WTC11 (cell line): ENCODE data around the gene DIMT1. TPM values are rescaled to one million over a fixed set of nuclear protein-coding genes. Genes with fewer than 3 reads are reported as not detected.

Experiments used
- ATAC-seq: fragments of 200-7000 bp; cut with Tn5 transposase; 2 replicates; pipeline ENCODE4 v1.10.0; 2021; ENCODE audit warnings: mild to moderate bottlenecking, moderate library complexity
- CTCF ChIA-PET: fragments of 300-600 bp; sonication (Branson Sonifier 250); formaldehyde crosslinking; loops from one replicate; lab custom pipeline; 2021; ENCODE audit warnings: antibody characterized with exemption; lab: Charles Lee
- POLR2A ChIA-PET: fragments of 350-600 bp; sonication (Branson Sonifier 250); formaldehyde crosslinking; loops from one replicate; lab custom pipeline; 2021; ENCODE audit warnings: antibody characterized with exemption; lab: Charles Lee
- DNase-seq: peaks from one replicate; pipeline ENCODE4 v3.0.0; 2021; ENCODE audit warnings: low spot score
- H3K27ac Mint-ChIP-seq: 2 replicates; pipeline ENCODE4 v1.8.0; 2021; ENCODE audit warnings: mixed read lengths
- H3K27me3 Mint-ChIP-seq: 2 replicates; pipeline ENCODE4 v1.8.0; 2021; ENCODE audit warnings: low read depth, mild to moderate bottlenecking, moderate library complexity, mixed read lengths
- H3K36me3 Mint-ChIP-seq: 2 replicates; pipeline ENCODE4 v1.8.0; 2021; ENCODE audit warnings: mixed read lengths
- H3K4me1 Mint-ChIP-seq: 2 replicates; pipeline ENCODE4 v1.8.0; 2022; ENCODE audit warnings: mixed read lengths
- H3K4me3 Mint-ChIP-seq: 2 replicates; pipeline ENCODE4 v1.8.0; 2021; ENCODE audit warnings: mild to moderate bottlenecking, moderate library complexity, mixed read lengths
- H3K9me3 Mint-ChIP-seq: 2 replicates; pipeline ENCODE4 v1.8.0; 2021; ENCODE audit warnings: mixed read lengths
- CBFB ChIP-seq: sonication (generic); formaldehyde crosslinking; IDR thresholded peaks from 2 replicates; pipeline ENCODE4 v1.8.1; 2022; ENCODE audit warnings: mild to moderate bottlenecking, low read depth, missing genetic modification reagents
- ETV6 ChIP-seq: sonication (generic); formaldehyde crosslinking; IDR thresholded peaks from 2 replicates; pipeline ENCODE4 v1.8.1; 2022; ENCODE audit warnings: mild to moderate bottlenecking, missing genetic modification reagents
- FOXP1 ChIP-seq: sonication (generic); formaldehyde crosslinking; IDR thresholded peaks from 2 replicates; pipeline ENCODE4 v1.8.0; 2022; ENCODE audit warnings: missing genetic modification reagents, mild to moderate bottlenecking, moderate library complexity, borderline replicate concordance
- GTF2I ChIP-seq: fragments of 250-450 bp; sonication (Bioruptor Pico); conservative IDR thresholded peaks from 2 replicates; pipeline ENCODE4 v1.4.0; 2021; ENCODE audit warnings: mild to moderate bottlenecking
- JUN ChIP-seq: sonication (generic); formaldehyde crosslinking; IDR thresholded peaks from 2 replicates; pipeline ENCODE4 v1.8.0; 2023; ENCODE audit warnings: mild to moderate bottlenecking, missing genetic modification reagents
- NFATC4 ChIP-seq: fragments of 250-450 bp; sonication (Bioruptor Pico); IDR thresholded peaks from 2 replicates; pipeline ENCODE4 v1.9.0; 2021; ENCODE audit warnings: mild to moderate bottlenecking
- OVOL2 ChIP-seq: fragments of 250-450 bp; sonication (Bioruptor Pico); IDR thresholded peaks from 2 replicates; pipeline ENCODE4 v1.9.0; 2021; ENCODE audit warnings: mild to moderate bottlenecking, borderline replicate concordance
- ZNF416 ChIP-seq: fragments of 250-450 bp; sonication (Bioruptor Pico); IDR thresholded peaks from 2 replicates; pipeline ENCODE4 v1.9.0; 2021; ENCODE audit warnings: mild to moderate bottlenecking, inconsistent platforms
- ZNF671 ChIP-seq: fragments of 250-450 bp; sonication (Bioruptor Pico); IDR thresholded peaks from 2 replicates; pipeline ENCODE4 v1.8.0; 2021; ENCODE audit warnings: mild to moderate bottlenecking
- total RNA-seq: library from RNA; stranded (reverse); gene quantifications from 3 replicates; pipeline ENCODE4 v1.2.3, GENCODE V29; 2021
- TF ChIP-seq, protein P1 (sequence below): sonication (generic); formaldehyde crosslinking; IDR thresholded peaks from 2 replicates; pipeline ENCODE4 v1.8.0; 2023; ENCODE audit warnings: mild to moderate bottlenecking, missing genetic modification reagents
- TF ChIP-seq, protein P2 (sequence below): sonication (generic); formaldehyde crosslinking; IDR thresholded peaks from 2 replicates; pipeline ENCODE4 v1.8.1; 2022; ENCODE audit warnings: mild to moderate bottlenecking, moderate library complexity, missing genetic modification reagents
- TF ChIP-seq, protein P3 (sequence below): sonication (generic); formaldehyde crosslinking; conservative IDR thresholded peaks from 2 replicates; pipeline ENCODE4 v1.8.1; 2022; ENCODE audit warnings: mild to moderate bottlenecking, missing genetic modification reagents
- TF ChIP-seq, protein P4 (sequence below): sonication (generic); formaldehyde crosslinking; IDR thresholded peaks from 2 replicates; pipeline ENCODE4 v1.8.1; 2023; ENCODE audit warnings: mild to moderate bottlenecking, missing genetic modification reagents
- TF ChIP-seq, protein P5 (sequence below): fragments of 250-450 bp; sonication (Bioruptor Pico); IDR thresholded peaks from 2 replicates; pipeline ENCODE4 v1.9.0; 2021; ENCODE audit warnings: mild to moderate bottlenecking
- TF ChIP-seq, protein P6 (sequence below): fragments of 200-600 bp; IDR thresholded peaks from 2 replicates; pipeline ENCODE4 v1.8.0; 2022; ENCODE audit warnings: antibody characterized with exemption
- TF ChIP-seq, protein P7 (sequence below): fragments of 250-450 bp; sonication (Bioruptor Pico); IDR thresholded peaks from 2 replicates; pipeline ENCODE4 v1.8.0; 2021; ENCODE audit warnings: mild to moderate bottlenecking
- TF ChIP-seq, protein P8 (sequence below): fragments of 250-450 bp; sonication (Bioruptor Pico); IDR thresholded peaks from 2 replicates; pipeline ENCODE4 v1.9.0; 2021; ENCODE audit warnings: mild to moderate bottlenecking, borderline replicate concordance

DIMT1 gene
- total RNA-seq, 1 experiment from 2014 or later, result 33.9 TPM

DNA sequence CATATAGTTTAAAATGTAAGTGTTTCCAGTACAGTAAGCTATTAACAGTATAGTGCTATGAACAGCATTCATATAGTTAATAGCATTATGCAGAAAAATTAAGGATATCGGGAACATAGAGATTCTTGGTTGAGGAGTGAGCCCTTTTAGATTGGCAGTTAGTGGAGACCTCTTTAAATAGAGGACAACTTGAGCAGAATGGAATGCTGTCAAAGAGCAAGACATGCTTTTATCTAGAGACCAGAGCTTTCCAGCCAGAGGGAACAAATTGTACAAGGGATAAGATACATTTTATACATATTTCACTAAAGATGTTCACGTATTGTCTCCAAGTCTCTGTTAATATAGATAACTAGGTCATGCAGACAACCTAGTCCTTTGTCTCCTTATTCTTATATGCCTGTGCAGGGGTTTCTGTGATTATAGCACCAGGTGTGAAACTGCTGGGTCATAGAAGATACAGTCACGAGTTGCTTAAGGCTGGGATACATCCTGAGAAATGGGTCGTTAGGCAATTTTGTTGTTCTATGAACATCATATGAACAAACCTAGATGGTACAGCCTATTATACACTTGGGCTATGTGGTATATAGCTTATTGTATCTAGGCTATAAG lies 14.9 kb upstream of the DIMT1 start (continued):
- TF ChIP-seq, protein P1, sequence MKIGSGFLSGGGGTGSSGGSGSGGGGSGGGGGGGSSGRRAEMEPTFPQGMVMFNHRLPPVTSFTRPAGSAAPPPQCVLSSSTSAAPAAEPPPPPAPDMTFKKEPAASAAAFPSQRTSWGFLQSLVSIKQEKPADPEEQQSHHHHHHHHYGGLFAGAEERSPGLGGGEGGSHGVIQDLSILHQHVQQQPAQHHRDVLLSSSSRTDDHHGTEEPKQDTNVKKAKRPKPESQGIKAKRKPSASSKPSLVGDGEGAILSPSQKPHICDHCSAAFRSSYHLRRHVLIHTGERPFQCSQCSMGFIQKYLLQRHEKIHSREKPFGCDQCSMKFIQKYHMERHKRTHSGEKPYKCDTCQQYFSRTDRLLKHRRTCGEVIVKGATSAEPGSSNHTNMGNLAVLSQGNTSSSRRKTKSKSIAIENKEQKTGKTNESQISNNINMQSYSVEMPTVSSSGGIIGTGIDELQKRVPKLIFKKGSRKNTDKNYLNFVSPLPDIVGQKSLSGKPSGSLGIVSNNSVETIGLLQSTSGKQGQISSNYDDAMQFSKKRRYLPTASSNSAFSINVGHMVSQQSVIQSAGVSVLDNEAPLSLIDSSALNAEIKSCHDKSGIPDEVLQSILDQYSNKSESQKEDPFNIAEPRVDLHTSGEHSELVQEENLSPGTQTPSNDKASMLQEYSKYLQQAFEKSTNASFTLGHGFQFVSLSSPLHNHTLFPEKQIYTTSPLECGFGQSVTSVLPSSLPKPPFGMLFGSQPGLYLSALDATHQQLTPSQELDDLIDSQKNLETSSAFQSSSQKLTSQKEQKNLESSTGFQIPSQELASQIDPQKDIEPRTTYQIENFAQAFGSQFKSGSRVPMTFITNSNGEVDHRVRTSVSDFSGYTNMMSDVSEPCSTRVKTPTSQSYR, result no peak
- TF ChIP-seq, protein P2, sequence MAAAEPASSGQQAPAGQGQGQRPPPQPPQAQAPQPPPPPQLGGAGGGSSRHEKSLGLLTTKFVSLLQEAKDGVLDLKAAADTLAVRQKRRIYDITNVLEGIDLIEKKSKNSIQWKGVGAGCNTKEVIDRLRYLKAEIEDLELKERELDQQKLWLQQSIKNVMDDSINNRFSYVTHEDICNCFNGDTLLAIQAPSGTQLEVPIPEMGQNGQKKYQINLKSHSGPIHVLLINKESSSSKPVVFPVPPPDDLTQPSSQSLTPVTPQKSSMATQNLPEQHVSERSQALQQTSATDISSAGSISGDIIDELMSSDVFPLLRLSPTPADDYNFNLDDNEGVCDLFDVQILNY, result no peak
- TF ChIP-seq CBFB (CRISPR knock-in tag) (no peak), GTF2I (no peak)
- TF ChIP-seq, protein P3, sequence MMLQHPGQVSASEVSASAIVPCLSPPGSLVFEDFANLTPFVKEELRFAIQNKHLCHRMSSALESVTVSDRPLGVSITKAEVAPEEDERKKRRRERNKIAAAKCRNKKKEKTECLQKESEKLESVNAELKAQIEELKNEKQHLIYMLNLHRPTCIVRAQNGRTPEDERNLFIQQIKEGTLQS (CRISPR knock-in tag), result no peak

DNA sequence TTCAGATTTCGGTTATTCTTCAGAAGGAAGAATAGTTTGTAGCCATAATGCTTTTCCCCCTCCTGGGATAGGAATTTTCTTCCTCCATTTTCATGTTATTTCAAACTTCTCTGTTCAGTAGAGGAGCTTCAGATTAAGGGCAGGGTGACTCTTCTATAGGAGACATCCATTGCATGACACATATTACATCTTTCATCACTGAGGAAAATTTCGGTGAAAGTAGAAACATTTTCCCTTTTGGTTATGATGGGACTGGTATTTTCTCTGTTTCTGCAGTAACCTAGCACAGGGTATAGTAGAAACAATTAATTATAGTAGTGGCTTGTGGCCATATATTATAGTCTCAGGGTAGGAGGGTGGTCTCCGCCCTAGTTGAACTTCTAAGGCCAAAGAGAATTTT lies 10.0 kb upstream of the DIMT1 start:
- ChIA-PET POLR2A (interaction anchor here (1.9 kb wide), 1 partner anchor 10 kb away, joined by 30 read pairs; the partner anchor contains the start of gene DIMT1), CTCF (interaction anchor here (0.9 to 1.8 kb wide), 3 partner anchors 10 to 367 kb away, joined by 3 to 11 read pairs (median 4); partner anchors contain the start of gene DIMT1)
- Mint-ChIP-seq H3K27me3 (peaks cover 4% of the 10 kb centered on the region), H3K27ac (0 out of 2 replicates have a peak overlapping the region, but pooled peaks have one; percentile 57), H3K36me3 (no peaks in the 10 kb centered on the region), H3K9me3 (no peaks in the 10 kb centered on the region), H3K4me3 (peak overlapping the region; percentile 88), H3K4me1 (peaks cover 7% of the 10 kb centered on the region)
- no peak for DNase-seq
- TF ChIP-seq FOXP1 (CRISPR knock-in tag) (no peak), ZNF671 (no peak), ZNF416 (CRISPR knock-in tag) (no peak), OVOL2 (CRISPR knock-in tag) (no peak), ETV6 (CRISPR knock-in tag) (no peak), JUN (CRISPR knock-in tag) (no peak), NFATC4 (CRISPR knock-in tag) (no peak)
- TF ChIP-seq, protein P4, sequence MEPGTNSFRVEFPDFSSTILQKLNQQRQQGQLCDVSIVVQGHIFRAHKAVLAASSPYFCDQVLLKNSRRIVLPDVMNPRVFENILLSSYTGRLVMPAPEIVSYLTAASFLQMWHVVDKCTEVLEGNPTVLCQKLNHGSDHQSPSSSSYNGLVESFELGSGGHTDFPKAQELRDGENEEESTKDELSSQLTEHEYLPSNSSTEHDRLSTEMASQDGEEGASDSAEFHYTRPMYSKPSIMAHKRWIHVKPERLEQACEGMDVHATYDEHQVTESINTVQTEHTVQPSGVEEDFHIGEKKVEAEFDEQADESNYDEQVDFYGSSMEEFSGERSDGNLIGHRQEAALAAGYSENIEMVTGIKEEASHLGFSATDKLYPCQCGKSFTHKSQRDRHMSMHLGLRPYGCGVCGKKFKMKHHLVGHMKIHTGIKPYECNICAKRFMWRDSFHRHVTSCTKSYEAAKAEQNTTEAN (CRISPR knock-in tag), result no peak
- TF ChIP-seq, protein P5, sequence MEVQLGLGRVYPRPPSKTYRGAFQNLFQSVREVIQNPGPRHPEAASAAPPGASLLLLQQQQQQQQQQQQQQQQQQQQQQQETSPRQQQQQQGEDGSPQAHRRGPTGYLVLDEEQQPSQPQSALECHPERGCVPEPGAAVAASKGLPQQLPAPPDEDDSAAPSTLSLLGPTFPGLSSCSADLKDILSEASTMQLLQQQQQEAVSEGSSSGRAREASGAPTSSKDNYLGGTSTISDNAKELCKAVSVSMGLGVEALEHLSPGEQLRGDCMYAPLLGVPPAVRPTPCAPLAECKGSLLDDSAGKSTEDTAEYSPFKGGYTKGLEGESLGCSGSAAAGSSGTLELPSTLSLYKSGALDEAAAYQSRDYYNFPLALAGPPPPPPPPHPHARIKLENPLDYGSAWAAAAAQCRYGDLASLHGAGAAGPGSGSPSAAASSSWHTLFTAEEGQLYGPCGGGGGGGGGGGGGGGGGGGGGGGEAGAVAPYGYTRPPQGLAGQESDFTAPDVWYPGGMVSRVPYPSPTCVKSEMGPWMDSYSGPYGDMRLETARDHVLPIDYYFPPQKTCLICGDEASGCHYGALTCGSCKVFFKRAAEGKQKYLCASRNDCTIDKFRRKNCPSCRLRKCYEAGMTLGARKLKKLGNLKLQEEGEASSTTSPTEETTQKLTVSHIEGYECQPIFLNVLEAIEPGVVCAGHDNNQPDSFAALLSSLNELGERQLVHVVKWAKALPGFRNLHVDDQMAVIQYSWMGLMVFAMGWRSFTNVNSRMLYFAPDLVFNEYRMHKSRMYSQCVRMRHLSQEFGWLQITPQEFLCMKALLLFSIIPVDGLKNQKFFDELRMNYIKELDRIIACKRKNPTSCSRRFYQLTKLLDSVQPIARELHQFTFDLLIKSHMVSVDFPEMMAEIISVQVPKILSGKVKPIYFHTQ, result no peak
- TF ChIP-seq, protein P6, sequence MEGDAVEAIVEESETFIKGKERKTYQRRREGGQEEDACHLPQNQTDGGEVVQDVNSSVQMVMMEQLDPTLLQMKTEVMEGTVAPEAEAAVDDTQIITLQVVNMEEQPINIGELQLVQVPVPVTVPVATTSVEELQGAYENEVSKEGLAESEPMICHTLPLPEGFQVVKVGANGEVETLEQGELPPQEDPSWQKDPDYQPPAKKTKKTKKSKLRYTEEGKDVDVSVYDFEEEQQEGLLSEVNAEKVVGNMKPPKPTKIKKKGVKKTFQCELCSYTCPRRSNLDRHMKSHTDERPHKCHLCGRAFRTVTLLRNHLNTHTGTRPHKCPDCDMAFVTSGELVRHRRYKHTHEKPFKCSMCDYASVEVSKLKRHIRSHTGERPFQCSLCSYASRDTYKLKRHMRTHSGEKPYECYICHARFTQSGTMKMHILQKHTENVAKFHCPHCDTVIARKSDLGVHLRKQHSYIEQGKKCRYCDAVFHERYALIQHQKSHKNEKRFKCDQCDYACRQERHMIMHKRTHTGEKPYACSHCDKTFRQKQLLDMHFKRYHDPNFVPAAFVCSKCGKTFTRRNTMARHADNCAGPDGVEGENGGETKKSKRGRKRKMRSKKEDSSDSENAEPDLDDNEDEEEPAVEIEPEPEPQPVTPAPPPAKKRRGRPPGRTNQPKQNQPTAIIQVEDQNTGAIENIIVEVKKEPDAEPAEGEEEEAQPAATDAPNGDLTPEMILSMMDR, result no peak
- TF ChIP-seq, protein P7, sequence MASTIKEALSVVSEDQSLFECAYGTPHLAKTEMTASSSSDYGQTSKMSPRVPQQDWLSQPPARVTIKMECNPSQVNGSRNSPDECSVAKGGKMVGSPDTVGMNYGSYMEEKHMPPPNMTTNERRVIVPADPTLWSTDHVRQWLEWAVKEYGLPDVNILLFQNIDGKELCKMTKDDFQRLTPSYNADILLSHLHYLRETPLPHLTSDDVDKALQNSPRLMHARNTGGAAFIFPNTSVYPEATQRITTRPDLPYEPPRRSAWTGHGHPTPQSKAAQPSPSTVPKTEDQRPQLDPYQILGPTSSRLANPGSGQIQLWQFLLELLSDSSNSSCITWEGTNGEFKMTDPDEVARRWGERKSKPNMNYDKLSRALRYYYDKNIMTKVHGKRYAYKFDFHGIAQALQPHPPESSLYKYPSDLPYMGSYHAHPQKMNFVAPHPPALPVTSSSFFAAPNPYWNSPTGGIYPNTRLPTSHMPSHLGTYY (CRISPR knock-in tag), result no peak
- TF ChIP-seq, protein P8, sequence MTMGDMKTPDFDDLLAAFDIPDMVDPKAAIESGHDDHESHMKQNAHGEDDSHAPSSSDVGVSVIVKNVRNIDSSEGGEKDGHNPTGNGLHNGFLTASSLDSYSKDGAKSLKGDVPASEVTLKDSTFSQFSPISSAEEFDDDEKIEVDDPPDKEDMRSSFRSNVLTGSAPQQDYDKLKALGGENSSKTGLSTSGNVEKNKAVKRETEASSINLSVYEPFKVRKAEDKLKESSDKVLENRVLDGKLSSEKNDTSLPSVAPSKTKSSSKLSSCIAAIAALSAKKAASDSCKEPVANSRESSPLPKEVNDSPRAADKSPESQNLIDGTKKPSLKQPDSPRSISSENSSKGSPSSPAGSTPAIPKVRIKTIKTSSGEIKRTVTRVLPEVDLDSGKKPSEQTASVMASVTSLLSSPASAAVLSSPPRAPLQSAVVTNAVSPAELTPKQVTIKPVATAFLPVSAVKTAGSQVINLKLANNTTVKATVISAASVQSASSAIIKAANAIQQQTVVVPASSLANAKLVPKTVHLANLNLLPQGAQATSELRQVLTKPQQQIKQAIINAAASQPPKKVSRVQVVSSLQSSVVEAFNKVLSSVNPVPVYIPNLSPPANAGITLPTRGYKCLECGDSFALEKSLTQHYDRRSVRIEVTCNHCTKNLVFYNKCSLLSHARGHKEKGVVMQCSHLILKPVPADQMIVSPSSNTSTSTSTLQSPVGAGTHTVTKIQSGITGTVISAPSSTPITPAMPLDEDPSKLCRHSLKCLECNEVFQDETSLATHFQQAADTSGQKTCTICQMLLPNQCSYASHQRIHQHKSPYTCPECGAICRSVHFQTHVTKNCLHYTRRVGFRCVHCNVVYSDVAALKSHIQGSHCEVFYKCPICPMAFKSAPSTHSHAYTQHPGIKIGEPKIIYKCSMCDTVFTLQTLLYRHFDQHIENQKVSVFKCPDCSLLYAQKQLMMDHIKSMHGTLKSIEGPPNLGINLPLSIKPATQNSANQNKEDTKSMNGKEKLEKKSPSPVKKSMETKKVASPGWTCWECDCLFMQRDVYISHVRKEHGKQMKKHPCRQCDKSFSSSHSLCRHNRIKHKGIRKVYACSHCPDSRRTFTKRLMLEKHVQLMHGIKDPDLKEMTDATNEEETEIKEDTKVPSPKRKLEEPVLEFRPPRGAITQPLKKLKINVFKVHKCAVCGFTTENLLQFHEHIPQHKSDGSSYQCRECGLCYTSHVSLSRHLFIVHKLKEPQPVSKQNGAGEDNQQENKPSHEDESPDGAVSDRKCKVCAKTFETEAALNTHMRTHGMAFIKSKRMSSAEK (CRISPR knock-in tag), result no peak
- ATAC-seq, result no peak
